HT-29 (cell line): Measurements from ENCODE around the gene AHR. TPM values are rescaled to one million over a fixed set of nuclear protein-coding genes. Genes with fewer than 3 reads are reported as not detected.
"Not testable (repeated sequence)": the region's sequence is repeated elsewhere in the genome, so short reads cannot be mapped to it uniquely, and the experiment has no call there.

Experiments used
- DNase-seq: peaks from one replicate; pipeline ENCODE4 v3.0.0-alpha.2; 2015; ENCODE audit warnings: low spot score
- small RNA-seq: library from RNA; depleted of rRNA; stranded (forward); fragments of <200 nt; gene quantifications from one replicate; pipeline ENCODE3, GENCODE V24; 2014
- total RNA-seq: library from RNA; depleted of rRNA; stranded (reverse); fragments of >200 nt; shearing (Covaris generic); gene quantifications from 2 replicates; pipeline ENCODE4 v1.2.3, GENCODE V29; 2014

Gene AHR
- total RNA-seq, 1 experiment from 2014 or later: 63.1 TPM

DNA sequence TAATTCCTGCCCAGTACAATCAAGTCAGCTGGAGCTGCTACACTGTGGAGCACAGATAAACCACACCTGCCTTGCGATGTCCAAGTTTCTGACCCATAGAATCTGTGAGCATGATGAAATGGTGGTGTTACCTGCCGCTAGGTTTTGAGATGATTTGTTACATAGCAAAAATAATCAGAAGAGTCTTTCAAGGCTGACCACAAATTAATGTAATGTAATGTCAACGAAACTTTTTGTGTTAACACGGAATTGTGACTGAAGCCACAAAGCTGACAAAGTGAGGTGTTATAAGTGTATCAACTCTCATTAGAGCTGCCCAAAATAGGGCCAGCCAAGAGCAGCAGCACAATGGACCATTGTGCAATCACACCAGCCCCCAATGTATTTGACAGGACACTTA is 75.7 kb downstream of the AHR start:
- DNase-seq: no peak

DNA sequence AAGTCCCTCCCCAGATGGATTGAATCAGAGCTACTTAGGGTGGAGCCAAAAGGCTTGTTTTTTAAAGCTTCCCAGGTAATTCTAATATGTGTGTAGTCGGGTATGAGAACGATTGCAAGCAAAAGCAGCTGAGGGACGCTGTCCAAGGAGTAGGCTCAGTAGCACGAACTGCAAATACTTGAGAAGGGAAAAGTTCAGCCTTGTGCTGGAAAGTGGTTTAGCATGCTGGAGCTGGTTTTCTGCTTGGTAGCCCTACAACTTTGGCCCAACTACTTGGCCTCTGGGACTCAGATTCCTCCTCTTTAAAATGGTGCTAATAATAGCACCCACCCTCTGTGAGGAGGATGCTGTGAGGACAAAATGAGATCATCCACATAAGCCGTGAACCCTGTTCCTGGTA is 76.2 kb downstream of the AHR start:
- DNase-seq: no peak

DNA sequence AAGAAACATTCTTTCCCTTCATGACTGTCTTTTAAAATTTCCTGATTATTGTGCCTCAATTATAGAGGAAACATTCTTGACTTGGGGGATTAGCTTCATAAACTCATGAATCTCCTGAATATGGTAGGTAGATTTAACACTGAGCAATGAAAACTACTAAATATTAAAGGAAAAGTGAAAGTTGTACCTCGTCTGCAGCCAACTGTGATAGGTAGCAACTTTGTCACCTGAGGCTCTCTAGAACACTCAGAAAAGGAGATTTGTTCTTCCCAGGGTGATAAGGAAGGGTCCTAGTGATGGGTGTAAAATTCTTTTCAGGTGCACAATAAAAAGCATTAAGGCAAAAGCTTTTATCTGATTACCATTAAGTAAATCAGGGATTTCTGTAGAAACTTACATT is 78.1 kb downstream of the AHR start:
- DNase-seq: no peak

DNA sequence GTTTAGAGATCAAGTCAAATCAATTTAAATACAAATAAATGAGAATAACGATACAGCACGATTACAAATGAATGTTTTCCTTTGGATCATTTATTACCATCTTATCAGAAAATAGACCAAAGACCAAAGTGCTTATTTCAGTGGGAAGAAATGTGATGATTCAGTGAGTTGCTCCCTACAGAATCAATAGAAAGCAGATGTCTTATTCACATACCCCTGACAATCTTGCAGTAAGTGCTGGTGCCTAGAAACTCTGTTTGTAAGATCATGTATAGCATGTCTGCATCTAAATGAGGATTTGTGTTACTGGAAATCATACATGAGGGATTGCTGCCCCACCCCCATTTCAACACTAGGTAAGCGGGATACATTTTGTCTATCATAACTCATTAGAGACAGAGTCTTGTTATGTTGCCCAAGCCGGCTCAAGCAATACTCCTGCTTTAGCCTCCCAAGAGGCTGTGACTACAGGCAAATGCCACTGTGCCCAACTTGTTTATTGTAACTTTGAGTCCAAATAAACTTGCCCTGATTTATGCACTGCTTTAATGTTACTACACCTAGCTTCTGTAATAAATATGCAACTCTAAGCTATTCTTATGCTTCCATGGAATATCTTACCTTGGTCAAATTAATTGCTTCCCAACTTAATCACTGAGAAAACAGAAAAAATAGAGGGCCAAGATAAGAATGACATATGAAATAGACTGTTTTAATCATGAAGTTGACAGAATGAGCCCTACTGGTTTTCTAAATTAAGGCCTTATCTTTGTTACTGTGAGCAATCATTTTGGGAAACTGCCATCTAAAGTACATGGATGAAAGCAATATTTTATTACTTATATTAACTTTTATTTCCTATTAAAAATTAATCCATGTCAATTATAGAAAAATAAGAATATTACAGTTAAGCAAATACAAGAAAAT is 82.5 kb downstream of the AHR start:
- no peak for DNase-seq

DNA sequence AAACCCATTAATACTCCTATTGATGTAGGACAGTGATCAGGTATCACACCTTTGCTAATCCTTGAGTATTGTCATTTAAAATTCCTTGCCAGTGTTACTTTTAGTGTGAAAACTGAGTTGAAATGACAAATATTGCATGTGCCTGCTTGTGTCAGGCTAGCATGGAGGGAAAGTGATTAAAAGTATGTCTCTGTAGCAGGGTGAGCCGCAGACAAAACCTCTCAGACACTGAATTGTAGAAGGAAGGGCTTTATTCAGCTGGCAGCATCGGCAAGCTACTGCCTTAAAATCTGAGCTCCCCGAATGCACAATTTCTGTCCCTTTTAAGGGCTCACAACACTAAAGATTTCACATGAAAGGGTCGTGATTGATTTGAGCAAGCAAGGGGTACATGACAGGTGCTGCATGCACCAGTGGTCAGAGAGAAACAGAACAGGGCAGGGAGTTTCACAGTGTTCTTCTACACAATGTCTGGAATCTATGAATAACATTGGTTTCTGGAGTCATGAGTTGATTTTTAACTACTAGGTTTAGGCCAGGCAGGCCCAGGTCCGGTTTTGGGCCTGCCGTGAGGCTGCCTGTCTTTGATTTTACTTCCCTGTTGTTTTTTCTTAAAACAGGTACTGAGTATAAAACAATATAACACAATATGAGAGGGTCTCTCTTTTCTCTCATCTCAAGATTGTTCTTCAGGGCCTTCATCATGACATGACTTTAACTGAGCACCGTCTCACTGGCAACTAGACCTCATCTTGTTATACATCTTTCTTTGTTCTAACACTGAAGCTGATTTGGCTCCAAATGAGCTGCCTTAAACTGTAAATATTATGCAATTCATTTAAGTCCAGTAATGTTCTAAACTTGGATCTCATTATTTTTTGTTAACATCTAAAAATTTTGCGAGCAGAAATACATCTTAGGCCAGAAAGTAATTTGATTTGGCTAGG is 84.2 kb downstream of the AHR start:
- DNase-seq: not testable (repeated sequence)

DNA sequence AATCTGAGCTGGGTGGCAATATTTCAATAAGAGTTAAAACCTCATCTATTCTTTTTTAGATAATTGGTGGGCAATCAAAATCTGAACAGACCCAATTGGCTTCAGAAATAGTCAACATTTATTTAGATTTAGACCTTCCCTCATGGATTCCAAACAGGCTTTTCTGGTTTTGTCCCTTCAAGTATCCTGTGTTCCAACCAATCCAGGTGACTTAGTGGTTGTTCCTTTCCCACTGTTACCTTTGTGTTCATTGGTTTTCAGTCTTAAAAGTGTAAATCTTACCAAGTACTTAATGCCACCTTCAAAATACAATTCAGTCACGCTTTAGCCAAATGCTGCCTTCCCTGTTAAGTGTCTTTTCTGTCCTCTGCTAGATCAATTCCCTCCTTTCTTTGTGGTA is 85.9 kb downstream of the AHR start:
- peak; percentile 18 for DNase-seq

DNA sequence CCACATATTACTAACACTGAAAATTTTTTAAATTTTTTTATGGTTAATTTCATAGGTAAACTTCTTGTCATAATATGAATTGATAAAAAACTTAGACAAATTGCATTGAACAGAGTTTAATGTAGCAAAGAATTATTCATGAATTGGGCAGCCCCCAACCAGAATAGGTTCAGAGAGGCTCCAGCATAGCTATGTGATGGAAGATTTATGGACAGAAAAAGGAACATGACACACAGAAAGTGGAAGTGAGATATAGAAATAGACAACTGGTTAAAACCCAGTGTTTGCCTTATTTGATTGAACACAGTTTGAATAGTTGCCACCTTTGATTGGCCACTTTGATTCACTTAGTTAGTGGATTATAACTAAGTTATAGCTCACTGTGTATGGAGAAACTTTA is 87.2 kb downstream of the AHR start:
- DNase-seq: no peak

DNA sequence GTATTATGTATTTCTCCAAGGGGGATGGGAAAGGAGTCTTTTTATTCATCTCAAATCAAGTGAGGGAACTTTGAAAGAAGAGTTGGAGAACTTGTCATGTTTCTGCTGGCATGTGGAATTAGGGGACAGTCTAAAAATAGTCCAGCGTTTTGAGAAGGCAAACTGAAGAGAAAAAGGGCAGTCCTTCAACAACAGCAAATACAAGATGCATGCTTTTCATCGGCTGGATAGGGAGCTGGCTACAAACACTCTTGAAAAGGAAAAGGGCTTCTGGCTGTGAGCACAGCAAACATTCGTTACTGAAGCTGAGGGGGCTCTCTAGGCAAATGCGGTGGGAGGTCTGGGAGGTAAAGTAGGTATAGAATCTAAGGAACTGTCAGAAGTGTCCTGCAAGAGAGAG is 91.9 kb downstream of the AHR start:
- DNase-seq: no peak

DNA sequence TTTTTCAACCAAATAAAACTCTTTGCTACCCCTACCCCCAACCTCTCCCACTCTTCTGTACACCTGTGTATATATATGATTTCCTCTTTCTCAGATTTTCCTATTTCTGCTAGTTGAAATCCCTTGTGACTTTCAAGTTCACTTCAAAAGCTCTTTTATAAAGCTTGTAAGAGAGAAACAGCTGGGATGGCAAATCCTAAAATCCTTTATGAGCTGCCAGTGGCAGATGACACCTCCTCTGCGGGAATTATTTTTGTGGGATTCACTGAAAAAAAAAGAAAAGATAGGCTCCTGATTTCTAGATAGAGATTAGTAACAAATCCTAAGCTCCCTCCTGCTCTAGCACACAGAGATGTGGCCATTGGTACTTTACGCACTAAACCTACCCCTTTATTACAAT is 92.9 kb downstream of the AHR start:
- DNase-seq: no peak

DNA sequence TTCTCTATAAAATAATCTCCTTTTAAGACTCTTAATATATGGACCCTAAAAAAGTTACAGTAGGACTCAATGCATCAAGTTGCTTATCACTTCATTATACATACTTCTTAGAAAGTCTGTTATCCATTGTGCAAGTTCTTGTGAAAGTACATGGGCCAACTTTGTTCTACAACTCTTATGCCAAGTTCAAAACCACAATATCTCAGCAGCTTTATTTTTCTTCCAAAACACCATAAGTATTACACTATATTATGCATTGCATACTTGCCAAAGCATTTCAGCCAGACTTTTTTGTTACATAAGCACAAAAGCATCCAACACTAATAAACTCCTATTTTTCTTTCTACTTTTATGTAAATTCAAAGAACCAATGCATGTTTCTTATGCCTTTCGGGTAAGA is 94.4 kb downstream of the AHR start:
- DNase-seq: no peak

DNA sequence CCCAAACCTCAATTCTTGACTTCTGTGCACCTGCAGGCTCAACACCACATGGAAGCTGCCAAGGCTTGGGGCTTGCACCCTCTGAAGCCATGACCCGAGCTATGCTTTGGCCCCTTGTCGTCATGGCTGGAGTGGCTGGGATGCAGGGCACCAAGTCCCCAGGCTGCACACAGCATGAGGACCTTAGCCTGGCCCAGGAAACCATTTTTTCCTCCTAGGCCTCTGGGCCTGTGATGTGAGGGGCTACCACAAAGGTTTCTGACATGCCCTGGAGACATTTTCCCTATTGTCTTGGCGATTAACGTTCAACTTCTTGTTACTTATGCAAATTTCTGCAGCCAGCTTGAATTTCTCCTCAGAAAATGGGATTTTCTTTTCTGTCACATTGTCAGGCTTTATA is 96.1 kb downstream of the AHR start:
- not testable (repeated sequence) for DNase-seq

Small RNAs within 50 kb of the gene (small RNA-seq; reads per million reads assigned to genes)
- not detected for gene RF00092
